ENCODE data around the gene LENG1.
"Not testable (repeated sequence)": the region's sequence is repeated elsewhere in the genome, so short reads cannot be mapped to it uniquely, and the experiment has no call there.

- TF ChIP-seq CTCF (IDR thresholded peaks at IDR 0.05 in 2 of 3, conservative IDR thresholded peaks at IDR 0.05 in 1 of 3; ENCODE audit: borderline replicate concordance in 1 of 3, insufficient read depth in 1 of 3, low read depth in 2 of 3, low read length in 2 of 3); FOSL1 (IDR thresholded peaks at IDR 0.05; ENCODE audit: low read depth); EZH2 (IDR thresholded peaks at IDR 0.05); ZBTB33 (IDR thresholded peaks at IDR 0.05; ENCODE audit: extremely low read depth, insufficient replicate concordance, low read length); SP1 (IDR thresholded peaks at IDR 0.05; ENCODE audit: low read depth); YY1 (IDR thresholded peaks at IDR 0.05; ENCODE audit: extremely low read depth, insufficient replicate concordance, low read depth, low read length); ATF3 (IDR thresholded peaks at IDR 0.05); POLR2A (IDR thresholded peaks at IDR 0.05; ENCODE audit: borderline replicate concordance, extremely low read depth, insufficient read depth, insufficient read length); POLR2AphosphoS5 (IDR thresholded peaks at IDR 0.05; ENCODE audit: low read depth, low read length); ZFX (IDR thresholded peaks at IDR 0.05); REST (IDR thresholded peaks at IDR 0.05; ENCODE audit: low read depth); EZH2phosphoT487 (IDR thresholded peaks at IDR 0.05; ENCODE audit: borderline replicate concordance): not testable (repeated sequence)
Observed at GRCh38 chr19:54181894-54182293, 22.4 kb upstream of the LENG1 start.

Data from HCT116 (cell line).